Spleen (tissue), 7 donors: Measurements from ENCODE around the gene ADORA1.

Experiments used
- CTCF ChIP-seq, 11 experiments: fragments of 200-600 bp in 7 of 11; fragments of 450-650 bp in 4 of 11; sonication (generic) in 4 of 11; IDR thresholded peaks in 8 of 11; conservative IDR thresholded peaks in 3 of 11; 1 replicate in 7 of 11; 2 replicates in 4 of 11; pipeline versions ENCODE4 v1.4.0 to v1.8.0; 2016 to 2021; ENCODE audit warnings: antibody characterized with exemption in 11 of 11, inconsistent platforms in 4 of 11, mild to moderate bottlenecking in 1 of 11
- POLR2A ChIP-seq, 3 donors: fragments of 450-650 bp; IDR thresholded peaks; one replicate each; pipeline ENCODE4 v1.5.1; 2017; ENCODE audit warnings: antibody characterized with exemption in 3 of 3, mild to moderate bottlenecking in 1 of 3
- donor health status: DM: no; HTN: no; CAD: no; lungs with moderate emphysema.
- donor health status: DM: no; HTN: no; CAD: no.
- donor health status: DM: no; HTN: no; CAD: no.

GRCh38 chr1:203138066-203138465 lies 10.5 kb downstream of the ADORA1 start:
- TF ChIP-seq CTCF (IDR thresholded peaks at IDR 0.05 in 8 of 11, conservative IDR thresholded peaks at IDR 0.05 in 3 of 11) (no peak), POLR2A (IDR thresholded peaks at IDR 0.05) (no peak)
